ENCODE measurements around the gene ANXA2R.

The ANXA2R gene

DNA sequence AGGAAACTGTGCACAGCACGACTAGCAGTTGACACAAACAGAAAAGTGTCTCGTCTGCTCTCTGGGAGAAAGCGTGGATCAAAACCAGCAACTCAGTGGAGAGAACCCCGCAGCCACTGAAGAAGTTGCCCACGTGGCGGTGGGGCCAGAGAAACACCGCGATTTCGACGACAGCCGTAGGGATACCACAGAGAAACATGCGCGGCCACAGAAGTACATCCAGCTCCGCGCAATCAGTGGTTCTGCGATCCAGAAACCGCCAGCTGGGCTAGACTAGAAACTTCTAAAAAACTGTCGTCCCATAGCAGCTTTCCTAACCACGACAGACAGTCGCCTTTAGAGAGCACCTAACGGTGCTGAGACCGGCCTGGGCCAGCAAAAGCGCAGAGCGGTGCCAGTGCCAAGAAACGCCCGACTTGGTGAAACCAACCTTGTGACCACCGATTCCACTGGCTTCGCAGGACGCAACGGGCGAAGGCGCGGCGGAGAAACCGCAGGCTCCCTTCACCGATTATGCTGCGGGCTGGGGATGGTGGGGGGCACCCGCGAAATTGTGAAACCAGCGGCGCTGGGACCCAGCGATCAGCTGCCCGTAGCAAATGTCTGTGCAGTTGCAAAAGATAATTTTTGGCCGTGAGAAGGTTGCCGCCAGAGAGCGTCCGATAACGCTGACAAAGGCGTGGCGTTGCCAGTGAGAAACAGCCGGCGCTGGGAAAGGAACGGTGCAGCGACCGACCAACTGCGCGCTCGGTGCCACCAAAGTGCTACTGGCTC, 2.7 kb upstream of the ANXA2R start:
- ATAC-seq = peak; percentile 21
- TF ChIP-seq TCF4 (CRISPR knock-in tag; IDR thresholded peaks at IDR 0.05; ENCODE audit: borderline replicate concordance) (no peak), GLIS3 (CRISPR knock-in tag; IDR thresholded peaks at IDR 0.05) (no peak), ZC3H10 (CRISPR knock-in tag; IDR thresholded peaks at IDR 0.05) (no peak), ZNF565 (CRISPR knock-in tag; conservative IDR thresholded peaks at IDR 0.05; ENCODE audit: low read depth) (no peak), CSDC2 (CRISPR knock-in tag; IDR thresholded peaks at IDR 0.05) (no peak), ISL1 (CRISPR knock-in tag; IDR thresholded peaks at IDR 0.05) (no peak), ESRRG (CRISPR knock-in tag; IDR thresholded peaks at IDR 0.05) (no peak), PPARA (CRISPR knock-in tag; IDR thresholded peaks at IDR 0.05; ENCODE audit: borderline replicate concordance) (no peak)
- TF ChIP-seq, protein P1, sequence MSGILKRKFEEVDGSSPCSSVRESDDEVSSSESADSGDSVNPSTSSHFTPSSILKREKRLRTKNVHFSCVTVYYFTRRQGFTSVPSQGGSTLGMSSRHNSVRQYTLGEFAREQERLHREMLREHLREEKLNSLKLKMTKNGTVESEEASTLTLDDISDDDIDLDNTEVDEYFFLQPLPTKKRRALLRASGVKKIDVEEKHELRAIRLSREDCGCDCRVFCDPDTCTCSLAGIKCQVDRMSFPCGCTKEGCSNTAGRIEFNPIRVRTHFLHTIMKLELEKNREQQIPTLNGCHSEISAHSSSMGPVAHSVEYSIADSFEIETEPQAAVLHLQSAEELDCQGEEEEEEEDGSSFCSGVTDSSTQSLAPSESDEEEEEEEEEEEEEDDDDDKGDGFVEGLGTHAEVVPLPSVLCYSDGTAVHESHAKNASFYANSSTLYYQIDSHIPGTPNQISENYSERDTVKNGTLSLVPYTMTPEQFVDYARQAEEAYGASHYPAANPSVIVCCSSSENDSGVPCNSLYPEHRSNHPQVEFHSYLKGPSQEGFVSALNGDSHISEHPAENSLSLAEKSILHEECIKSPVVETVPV (CRISPR knock-in tag; IDR thresholded peaks at IDR 0.05) = no peak
- TF ChIP-seq, protein P2, sequence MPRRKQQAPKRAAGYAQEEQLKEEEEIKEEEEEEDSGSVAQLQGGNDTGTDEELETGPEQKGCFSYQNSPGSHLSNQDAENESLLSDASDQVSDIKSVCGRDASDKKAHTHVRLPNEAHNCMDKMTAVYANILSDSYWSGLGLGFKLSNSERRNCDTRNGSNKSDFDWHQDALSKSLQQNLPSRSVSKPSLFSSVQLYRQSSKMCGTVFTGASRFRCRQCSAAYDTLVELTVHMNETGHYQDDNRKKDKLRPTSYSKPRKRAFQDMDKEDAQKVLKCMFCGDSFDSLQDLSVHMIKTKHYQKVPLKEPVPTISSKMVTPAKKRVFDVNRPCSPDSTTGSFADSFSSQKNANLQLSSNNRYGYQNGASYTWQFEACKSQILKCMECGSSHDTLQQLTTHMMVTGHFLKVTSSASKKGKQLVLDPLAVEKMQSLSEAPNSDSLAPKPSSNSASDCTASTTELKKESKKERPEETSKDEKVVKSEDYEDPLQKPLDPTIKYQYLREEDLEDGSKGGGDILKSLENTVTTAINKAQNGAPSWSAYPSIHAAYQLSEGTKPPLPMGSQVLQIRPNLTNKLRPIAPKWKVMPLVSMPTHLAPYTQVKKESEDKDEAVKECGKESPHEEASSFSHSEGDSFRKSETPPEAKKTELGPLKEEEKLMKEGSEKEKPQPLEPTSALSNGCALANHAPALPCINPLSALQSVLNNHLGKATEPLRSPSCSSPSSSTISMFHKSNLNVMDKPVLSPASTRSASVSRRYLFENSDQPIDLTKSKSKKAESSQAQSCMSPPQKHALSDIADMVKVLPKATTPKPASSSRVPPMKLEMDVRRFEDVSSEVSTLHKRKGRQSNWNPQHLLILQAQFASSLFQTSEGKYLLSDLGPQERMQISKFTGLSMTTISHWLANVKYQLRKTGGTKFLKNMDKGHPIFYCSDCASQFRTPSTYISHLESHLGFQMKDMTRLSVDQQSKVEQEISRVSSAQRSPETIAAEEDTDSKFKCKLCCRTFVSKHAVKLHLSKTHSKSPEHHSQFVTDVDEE (CRISPR knock-in tag; IDR thresholded peaks at IDR 0.05) = no peak

DNA sequence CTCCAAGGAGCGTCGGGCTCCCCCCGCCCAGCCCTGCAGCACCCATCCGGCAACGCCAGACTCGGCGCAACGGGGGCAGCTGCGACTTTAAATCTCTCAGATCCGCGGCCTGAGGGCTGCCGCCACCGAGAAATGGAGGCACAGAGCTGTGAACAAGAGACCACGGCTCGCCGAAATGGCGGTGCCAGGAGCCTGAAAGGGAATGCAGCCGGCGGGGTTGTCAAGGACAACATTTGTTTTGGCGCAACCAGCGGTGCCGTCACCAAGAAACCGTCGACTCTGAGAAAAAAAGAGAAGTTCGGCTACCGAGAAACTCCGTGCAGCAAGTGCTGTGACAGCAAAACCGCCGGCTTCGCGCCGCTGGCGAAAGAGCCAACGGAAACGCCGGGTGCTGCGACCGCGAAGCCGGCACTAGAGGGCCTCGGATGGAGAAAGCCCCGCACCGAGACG, 2.1 kb upstream of the ANXA2R start:
- TF ChIP-seq TCF4 (CRISPR knock-in tag; IDR thresholded peaks at IDR 0.05; ENCODE audit: borderline replicate concordance) = no peak
- no peak for TF ChIP-seq ZFP3 (CRISPR knock-in tag; IDR thresholded peaks at IDR 0.05)
- no peak for TF ChIP-seq ZNF8 (CRISPR knock-in tag; IDR thresholded peaks at IDR 0.05)
- peak; percentile 28 for ATAC-seq

DNA sequence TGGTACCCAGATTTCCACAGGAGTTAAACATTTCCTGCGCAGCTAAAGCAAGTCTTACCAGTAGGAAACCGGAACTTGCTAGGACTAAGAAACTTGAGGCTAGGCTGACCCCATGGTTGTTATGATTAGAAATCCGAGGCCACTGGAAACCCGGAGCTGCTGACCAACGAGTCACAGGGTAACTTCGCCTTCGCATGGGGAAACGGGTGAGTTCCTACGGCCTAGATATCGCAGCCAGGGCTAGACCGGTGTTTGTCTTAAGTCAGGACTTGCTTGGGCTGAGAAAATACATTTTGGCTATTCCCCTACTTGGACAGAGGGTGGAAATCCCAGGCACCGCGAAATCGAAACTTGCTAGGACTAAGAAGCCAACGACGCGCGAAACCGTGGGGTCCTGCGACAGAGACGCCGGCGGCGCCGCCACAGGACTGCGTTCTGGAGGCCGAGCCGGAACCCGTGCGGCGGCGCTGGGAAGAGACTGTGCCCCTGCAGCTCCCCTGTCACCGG, 1.6 kb upstream of the ANXA2R start:
- peak; percentile 33 for ATAC-seq
- TF ChIP-seq ISL1 (CRISPR knock-in tag; IDR thresholded peaks at IDR 0.05) = no peak
- TF ChIP-seq OSR1 (CRISPR knock-in tag; IDR thresholded peaks at IDR 0.05) = no peak
- TF ChIP-seq, protein P2 (CRISPR knock-in tag; IDR thresholded peaks at IDR 0.05) = no peak
- no peak for TF ChIP-seq ZFP3 (CRISPR knock-in tag; IDR thresholded peaks at IDR 0.05)
- no peak for TF ChIP-seq SNAI2 (CRISPR knock-in tag; IDR thresholded peaks at IDR 0.05)
- TF ChIP-seq, protein P3, sequence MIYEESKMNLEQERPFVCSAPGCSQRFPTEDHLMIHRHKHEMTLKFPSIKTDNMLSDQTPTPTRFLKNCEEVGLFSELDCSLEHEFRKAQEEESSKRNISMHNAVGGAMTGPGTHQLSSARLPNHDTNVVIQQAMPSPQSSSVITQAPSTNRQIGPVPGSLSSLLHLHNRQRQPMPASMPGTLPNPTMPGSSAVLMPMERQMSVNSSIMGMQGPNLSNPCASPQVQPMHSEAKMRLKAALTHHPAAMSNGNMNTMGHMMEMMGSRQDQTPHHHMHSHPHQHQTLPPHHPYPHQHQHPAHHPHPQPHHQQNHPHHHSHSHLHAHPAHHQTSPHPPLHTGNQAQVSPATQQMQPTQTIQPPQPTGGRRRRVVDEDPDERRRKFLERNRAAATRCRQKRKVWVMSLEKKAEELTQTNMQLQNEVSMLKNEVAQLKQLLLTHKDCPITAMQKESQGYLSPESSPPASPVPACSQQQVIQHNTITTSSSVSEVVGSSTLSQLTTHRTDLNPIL (CRISPR knock-in tag; IDR thresholded peaks at IDR 0.05; ENCODE audit: low read depth) = no peak
- TF ChIP-seq, protein P4, sequence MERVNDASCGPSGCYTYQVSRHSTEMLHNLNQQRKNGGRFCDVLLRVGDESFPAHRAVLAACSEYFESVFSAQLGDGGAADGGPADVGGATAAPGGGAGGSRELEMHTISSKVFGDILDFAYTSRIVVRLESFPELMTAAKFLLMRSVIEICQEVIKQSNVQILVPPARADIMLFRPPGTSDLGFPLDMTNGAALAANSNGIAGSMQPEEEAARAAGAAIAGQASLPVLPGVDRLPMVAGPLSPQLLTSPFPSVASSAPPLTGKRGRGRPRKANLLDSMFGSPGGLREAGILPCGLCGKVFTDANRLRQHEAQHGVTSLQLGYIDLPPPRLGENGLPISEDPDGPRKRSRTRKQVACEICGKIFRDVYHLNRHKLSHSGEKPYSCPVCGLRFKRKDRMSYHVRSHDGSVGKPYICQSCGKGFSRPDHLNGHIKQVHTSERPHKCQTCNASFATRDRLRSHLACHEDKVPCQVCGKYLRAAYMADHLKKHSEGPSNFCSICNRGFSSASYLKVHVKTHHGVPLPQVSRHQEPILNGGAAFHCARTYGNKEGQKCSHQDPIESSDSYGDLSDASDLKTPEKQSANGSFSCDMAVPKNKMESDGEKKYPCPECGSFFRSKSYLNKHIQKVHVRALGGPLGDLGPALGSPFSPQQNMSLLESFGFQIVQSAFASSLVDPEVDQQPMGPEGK (CRISPR knock-in tag; IDR thresholded peaks at IDR 0.05; ENCODE audit: borderline replicate concordance) = no peak
- TF ChIP-seq BACH2 (CRISPR knock-in tag; IDR thresholded peaks at IDR 0.05; ENCODE audit: borderline replicate concordance) = no peak
- TF ChIP-seq, protein P5, sequence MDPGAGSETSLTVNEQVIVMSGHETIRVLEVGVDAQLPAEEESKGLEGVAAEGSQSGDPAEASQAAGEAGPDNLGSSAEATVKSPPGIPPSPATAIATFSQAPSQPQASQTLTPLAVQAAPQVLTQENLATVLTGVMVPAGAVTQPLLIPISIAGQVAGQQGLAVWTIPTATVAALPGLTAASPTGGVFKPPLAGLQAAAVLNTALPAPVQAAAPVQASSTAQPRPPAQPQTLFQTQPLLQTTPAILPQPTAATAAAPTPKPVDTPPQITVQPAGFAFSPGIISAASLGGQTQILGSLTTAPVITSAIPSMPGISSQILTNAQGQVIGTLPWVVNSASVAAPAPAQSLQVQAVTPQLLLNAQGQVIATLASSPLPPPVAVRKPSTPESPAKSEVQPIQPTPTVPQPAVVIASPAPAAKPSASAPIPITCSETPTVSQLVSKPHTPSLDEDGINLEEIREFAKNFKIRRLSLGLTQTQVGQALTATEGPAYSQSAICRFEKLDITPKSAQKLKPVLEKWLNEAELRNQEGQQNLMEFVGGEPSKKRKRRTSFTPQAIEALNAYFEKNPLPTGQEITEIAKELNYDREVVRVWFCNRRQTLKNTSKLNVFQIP (CRISPR knock-in tag; IDR thresholded peaks at IDR 0.05; ENCODE audit: borderline replicate concordance, low read depth) = no peak
- TF ChIP-seq ZC3H10 (CRISPR knock-in tag; IDR thresholded peaks at IDR 0.05) = no peak
- TF ChIP-seq ESRRG (CRISPR knock-in tag; IDR thresholded peaks at IDR 0.05) = no peak
- TF ChIP-seq, protein P1 (CRISPR knock-in tag; IDR thresholded peaks at IDR 0.05) = no peak
- no peak for TF ChIP-seq TCF4 (CRISPR knock-in tag; IDR thresholded peaks at IDR 0.05; ENCODE audit: borderline replicate concordance)
- no peak for TF ChIP-seq CSDC2 (CRISPR knock-in tag; IDR thresholded peaks at IDR 0.05)
